GM12878 (cell line): Measurements from ENCODE around the gene PLPP1. TPM values are rescaled to one million over a fixed set of nuclear protein-coding genes. Genes with fewer than 3 reads are reported as not detected.

Experiments used
- ATAC-seq: fragments of 200-7000 bp; cut with Tn5 transposase; 3 replicates; pipeline ENCODE4 v1.9.1; 2020; ENCODE audit warnings: mild to moderate bottlenecking, moderate library complexity
- BruUV-seq: library from RNA; stranded (reverse); fragments of 400-500 nt; replicated peaks from 2 replicates; lab custom pipeline; 2021; lab: Mats Ljungman, UMichigan
- CTCF ChIA-PET: fragments of 300-600 bp; sonication (Branson Sonifier 250); formaldehyde crosslinking; extraction: SDS; loops from one replicate; lab custom pipeline; 2021; ENCODE audit warnings: inconsistent platforms; lab: Yijun Ruan, JAX
- POLR2A ChIA-PET: fragments of 350-600 bp; formaldehyde crosslinking; extraction: SDS; loops from one replicate; lab custom pipeline; 2021; ENCODE audit warnings: inconsistent platforms; lab: Charles Lee
- RAD21 ChIA-PET: fragments of 300-600 bp; sonication (Branson Sonifier 250); formaldehyde crosslinking; loops from one replicate; lab custom pipeline; 2023; ENCODE audit warnings: antibody characterized with exemption; ENCODE audit not compliant: unreplicated experiment; lab: Charles Lee
- SMC1A ChIA-PET: fragments of 300-600 bp; sonication (Branson Sonifier 250); formaldehyde crosslinking; loops from one replicate; lab custom pipeline; 2023; ENCODE audit not compliant: unreplicated experiment, uncharacterized antibody; lab: Charles Lee
- DNase-seq: peaks from one replicate; pipeline ENCODE4 v3.0.0-alpha.2; 2011; ENCODE audit warnings: low read depth, low spot score
- FAIRE-seq: peaks from 3 replicates; lab custom pipeline; 2011; peaks lifted over from hg19 to GRCh38; lab: Jason Lieb, UNC
- H2AFZ ChIP-seq: 2 replicates; pipeline ENCODE4 v1.6.0; 2011; ENCODE audit warnings: low read depth, low read length, control low read depth; ENCODE audit not compliant: control insufficient read depth
- H3K27ac ChIP-seq: 2 replicates; pipeline ENCODE4 v1.5.1; 2011; ENCODE audit warnings: control low read depth; ENCODE audit not compliant: control insufficient read depth, insufficient read depth
- H3K27me3 ChIP-seq, 2 experiments: replicated peaks in 1 of 2; 2 replicates each; pipeline versions ENCODE4 v1.6.0 to v1.6.1; 2011; ENCODE audit warnings: low read length in 1 of 2; ENCODE audit not compliant: control insufficient read depth in 2 of 2, insufficient read depth in 2 of 2
- H3K36me3 ChIP-seq, 2 experiments: 2 replicates each; pipeline ENCODE4 v1.5.1; 2011; ENCODE audit warnings: low read length in 1 of 2; ENCODE audit not compliant: control insufficient read depth in 2 of 2, insufficient read depth in 2 of 2
- H3K4me1 ChIP-seq: 2 replicates; pipeline ENCODE4 v1.6.1; 2011; ENCODE audit warnings: mild to moderate bottlenecking, low read length, moderate library complexity, mixed read lengths; ENCODE audit not compliant: control insufficient read depth, insufficient read depth
- H3K4me2 ChIP-seq: 2 replicates; pipeline ENCODE4 v1.6.0; 2011; ENCODE audit warnings: control low read depth; ENCODE audit not compliant: control insufficient read depth, insufficient read depth
- H3K4me3 ChIP-seq: fragments of 200-600 bp; sonication (generic); 2 replicates; pipeline ENCODE4 v1.5.1; 2016
- H3K79me2 ChIP-seq: 2 replicates; pipeline ENCODE4 v1.6.0; 2011; ENCODE audit warnings: low read length; ENCODE audit not compliant: control insufficient read depth, insufficient read depth
- H3K9ac ChIP-seq: 2 replicates; pipeline ENCODE4 v1.8.0; 2011; ENCODE audit warnings: low read length, control low read depth, mixed read lengths; ENCODE audit not compliant: control insufficient read depth, insufficient read depth
- H3K9me3 ChIP-seq: replicated peaks from 3 replicates; pipeline ENCODE4 v1.5.1; 2011; ENCODE audit warnings: mild to moderate bottlenecking, low read length; ENCODE audit not compliant: control insufficient read depth, insufficient read depth
- H4K20me1 ChIP-seq: 2 replicates; pipeline ENCODE4 v1.6.0; 2011; ENCODE audit not compliant: control insufficient read depth, insufficient read depth
- BRCA1 ChIP-seq: IDR thresholded peaks from 2 replicates; pipeline ENCODE4 v1.6.1; 2011; ENCODE audit warnings: low read depth, low read length, improper control_type of control experiment
- DPF2 ChIP-seq: fragments of 450-650 bp; IDR thresholded peaks from 2 replicates; pipeline ENCODE4 v1.6.1; 2017; ENCODE audit warnings: mild to moderate bottlenecking
- EED ChIP-seq: sonication (generic); IDR thresholded peaks from 2 replicates; pipeline ENCODE4 v1.6.1; 2016; ENCODE audit warnings: antibody characterized with exemption, low read depth
- PAX8 ChIP-seq: fragments of 450-650 bp; IDR thresholded peaks from 2 replicates; pipeline ENCODE4 v1.6.1; 2017; ENCODE audit warnings: mild to moderate bottlenecking, moderate library complexity
- POU2F2 ChIP-seq: IDR thresholded peaks from 3 replicates; pipeline ENCODE4 v1.6.1; 2011; ENCODE audit warnings: low read depth, mild to moderate bottlenecking, low read length, borderline replicate concordance
- SP1 ChIP-seq: IDR thresholded peaks from one replicate; pipeline ENCODE4 v1.6.1; 2011; ENCODE audit warnings: low read depth, low read length
- SREBF1 ChIP-seq: IDR thresholded peaks from 2 replicates; pipeline ENCODE4 v1.6.1; 2012; ENCODE audit warnings: mild to moderate bottlenecking, low read length
- ZNF207 ChIP-seq: fragments of 450-650 bp; IDR thresholded peaks from 2 replicates; pipeline ENCODE4 v1.6.1; 2014; ENCODE audit warnings: antibody characterized with exemption, mild to moderate bottlenecking, borderline replicate concordance
- ZZZ3 ChIP-seq: IDR thresholded peaks from 2 replicates; pipeline ENCODE4 v1.6.1; 2011; ENCODE audit warnings: low read depth; ENCODE audit not compliant: control insufficient read depth, insufficient read length
- WGBS: methylation state at CpG from one replicate; pipeline ENCODE4 v1.1.6; 2016; ENCODE audit warnings: low lambda C conversion rate; ENCODE audit not compliant: insufficient replicate concordance, insufficient coverage; ENCODE audit errors: missing lambda C conversion rate; 5-methylcytosine and 5-hydroxymethylcytosine counted together
- in situ Hi-C: fragments of 300-500 bp; cut with MboI; formaldehyde crosslinking; loops from 9 replicates; pipeline ENCODE4 v1.14.3; 2018; ENCODE audit warnings: mixed read lengths
- intact Hi-C: fragments of 100-400 bp; cut with micrococcal nuclease; formaldehyde crosslinking; loops from one replicate; pipeline ENCODE4 v1.14.2; 2022; ENCODE audit not compliant: unreplicated experiment
- polyA plus RNA-seq, 11 experiments: library from polyadenylated mRNA; depleted of rRNA in 4 of 11; unstranded in 6 of 11; stranded (reverse) in 5 of 11; fragments of >200 nt; fragmentation: Nextera tagmentation in 4 of 11; fragmentation: Illumina TruSeq in 1 of 11; extraction: Ambion mirVana in 4 of 11; extraction: Trizol in 1 of 11; gene quantifications; 1 replicate in 1 of 11; 2 replicates in 10 of 11; pipeline versions ENCODE4 v1.2.1 to v1.2.3, GENCODE V29; 2011 to 2016; ENCODE audit warnings: inconsistent platforms in 2 of 11, missing spikeins in 2 of 11, low read depth in 1 of 11
- total RNA-seq, 4 experiments: library from RNA; depleted of rRNA in 3 of 4; stranded (reverse); fragments of >200 nt in 3 of 4; fragmentation: Illumina TruSeq in 1 of 4; extraction: Trizol in 1 of 4; gene quantifications; 2 replicates each; pipeline versions ENCODE4 v1.2.1 to v1.2.3, GENCODE V29; 2013 to 2021
- TF ChIP-seq, protein P1 (sequence below): fragments of 450-650 bp; IDR thresholded peaks from 2 replicates; pipeline ENCODE4 v1.6.1; 2018; ENCODE audit warnings: mild to moderate bottlenecking, low read depth, moderate library complexity; ENCODE audit not compliant: partially characterized antibody
- TF ChIP-seq, protein P2 (sequence below): IDR thresholded peaks from 2 replicates; pipeline ENCODE4 v1.6.1; 2011; ENCODE audit warnings: low read depth, mild to moderate bottlenecking, low read length, moderate library complexity, borderline replicate concordance; ENCODE audit errors: extremely low read depth

The PLPP1 gene
- total and polyA plus RNA-seq, 10 of the 15 experiments (the other 5 are each of a cell fraction or from before 2014, with no cell fraction given) = 3.0 to 11.3 (median 8.1) TPM

DNA sequence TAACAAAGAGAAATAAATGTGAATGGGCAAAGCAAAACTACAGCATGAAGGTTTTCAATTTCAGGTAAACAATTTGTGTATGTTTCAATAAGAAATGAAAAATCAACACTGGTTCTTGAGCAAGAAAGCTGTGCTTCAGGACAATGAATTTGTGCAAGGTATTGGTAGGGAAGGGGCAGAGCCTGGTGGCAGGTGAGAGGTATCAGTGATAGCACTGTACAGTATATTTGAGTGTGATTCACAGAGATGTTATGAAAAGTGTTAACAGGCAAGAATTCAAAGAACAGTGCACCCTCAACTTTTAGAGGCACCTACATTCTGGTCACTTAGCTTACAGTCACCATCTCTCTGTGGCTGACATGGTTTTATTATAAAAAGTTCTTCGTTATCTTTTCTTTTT lies 25.7 kb downstream of the PLPP1 start:
- Histone ChIP-seq H3K4me2 (no peak overlapping the region), H3K4me1 (no peaks in the 10 kb centered on the region), H3K79me2 (no peaks in the 10 kb centered on the region), H4K20me1 (no peaks in the 10 kb centered on the region), H3K4me3 (no peak overlapping the region), H3K9me3 (no peaks in the 10 kb centered on the region), H3K9ac (no peak overlapping the region), H3K27ac (no peak overlapping the region), H2AFZ (no peak overlapping the region), H3K36me3 (no peaks in the 10 kb centered on the region), H3K27me3 (no peaks in the 10 kb centered on the region)
- RAD21 ChIA-PET = no interaction called here
- no peak for TF ChIP-seq DPF2
- TF ChIP-seq, protein P1, sequence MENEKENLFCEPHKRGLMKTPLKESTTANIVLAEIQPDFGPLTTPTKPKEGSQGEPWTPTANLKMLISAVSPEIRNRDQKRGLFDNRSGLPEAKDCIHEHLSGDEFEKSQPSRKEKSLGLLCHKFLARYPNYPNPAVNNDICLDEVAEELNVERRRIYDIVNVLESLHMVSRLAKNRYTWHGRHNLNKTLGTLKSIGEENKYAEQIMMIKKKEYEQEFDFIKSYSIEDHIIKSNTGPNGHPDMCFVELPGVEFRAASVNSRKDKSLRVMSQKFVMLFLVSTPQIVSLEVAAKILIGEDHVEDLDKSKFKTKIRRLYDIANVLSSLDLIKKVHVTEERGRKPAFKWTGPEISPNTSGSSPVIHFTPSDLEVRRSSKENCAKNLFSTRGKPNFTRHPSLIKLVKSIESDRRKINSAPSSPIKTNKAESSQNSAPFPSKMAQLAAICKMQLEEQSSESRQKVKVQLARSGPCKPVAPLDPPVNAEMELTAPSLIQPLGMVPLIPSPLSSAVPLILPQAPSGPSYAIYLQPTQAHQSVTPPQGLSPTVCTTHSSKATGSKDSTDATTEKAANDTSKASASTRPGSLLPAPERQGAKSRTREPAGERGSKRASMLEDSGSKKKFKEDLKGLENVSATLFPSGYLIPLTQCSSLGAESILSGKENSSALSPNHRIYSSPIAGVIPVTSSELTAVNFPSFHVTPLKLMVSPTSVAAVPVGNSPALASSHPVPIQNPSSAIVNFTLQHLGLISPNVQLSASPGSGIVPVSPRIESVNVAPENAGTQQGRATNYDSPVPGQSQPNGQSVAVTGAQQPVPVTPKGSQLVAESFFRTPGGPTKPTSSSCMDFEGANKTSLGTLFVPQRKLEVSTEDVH = no peak
- TF ChIP-seq, protein P2, sequence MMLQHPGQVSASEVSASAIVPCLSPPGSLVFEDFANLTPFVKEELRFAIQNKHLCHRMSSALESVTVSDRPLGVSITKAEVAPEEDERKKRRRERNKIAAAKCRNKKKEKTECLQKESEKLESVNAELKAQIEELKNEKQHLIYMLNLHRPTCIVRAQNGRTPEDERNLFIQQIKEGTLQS = no peak
- TF ChIP-seq BRCA1 = no peak
- TF ChIP-seq ZZZ3 = no peak
- TF ChIP-seq EED = no peak
- no peak for TF ChIP-seq POU2F2
- no peak for TF ChIP-seq ZNF207
- no peak for TF ChIP-seq SP1
- TF ChIP-seq PAX8 = no peak
- TF ChIP-seq SREBF1 = no peak
- in situ Hi-C loops = no loop called here
- SMC1A ChIA-PET = interaction anchor here (1.2 to 2.1 kb wide), 5 partner anchors 11 to 53 kb away, joined by 3 to 5 read pairs (median 4); no protein-coding TSS in a partner anchor
- no peak for DNase-seq
- WGBS = 76% methylated on average over 1 of the region's 1 CpG
- FAIRE-seq = no peak
- ATAC-seq = no peak
- CTCF ChIA-PET = interaction anchor here (0.8 to 2.3 kb wide), 5 partner anchors 8 to 183 kb away, joined by 3 to 5 read pairs (median 3); no protein-coding TSS in a partner anchor
- BruUV-seq = no TSS peak
- intact Hi-C loops = no loop called here
- POLR2A ChIA-PET = no interaction called here
